H1 (cell line): ENCODE measurements around the gene CALML4. TPM values are rescaled to one million over a fixed set of nuclear protein-coding genes. Genes with fewer than 3 reads are reported as not detected.

Source experiments
- CTCF ChIA-PET: fragments of 300-600 bp; sonication (Branson Sonifier 250); formaldehyde crosslinking; loops from one replicate; lab custom pipeline; 2021; ENCODE audit not compliant: partially characterized antibody; lab: Charles Lee
- POLR2A ChIA-PET: fragments of 300-600 bp; sonication (Branson Sonifier 250); formaldehyde crosslinking; loops from one replicate; lab custom pipeline; 2021; ENCODE audit warnings: inconsistent platforms; ENCODE audit not compliant: partially characterized antibody; lab: Charles Lee
- DNase-seq, 2 experiments: peaks; one replicate each; pipeline versions ENCODE4 v3.0.0 to v3.0.0-alpha.2; 2010 to 2022; ENCODE audit warnings: low spot score in 2 of 2, low read depth in 1 of 2, mixed read lengths in 1 of 2
- FAIRE-seq: peaks from 2 replicates; lab custom pipeline; 2011; peaks lifted over from hg19 to GRCh38; lab: Jason Lieb, UNC
- H2AFZ ChIP-seq: 2 replicates; pipeline ENCODE4 v1.8.1; 2012; ENCODE audit warnings: low read length, inconsistent platforms
- H2AK5ac ChIP-seq: 2 replicates; pipeline ENCODE4 v1.6.1; 2013; ENCODE audit warnings: low read depth, low read length
- H2BK120ac ChIP-seq: replicated peaks from 2 replicates; pipeline ENCODE3; 2013; ENCODE audit warnings: low read depth, low read length, inconsistent platforms
- H2BK12ac ChIP-seq: 2 replicates; pipeline ENCODE4 v1.6.1; 2013; ENCODE audit warnings: low read depth, low read length
- H2BK15ac ChIP-seq: 2 replicates; pipeline ENCODE4 v1.6.1; 2013; ENCODE audit warnings: low read length
- H2BK20ac ChIP-seq: 2 replicates; pipeline ENCODE4 v1.6.1; 2013; ENCODE audit warnings: low read length
- H2BK5ac ChIP-seq: 2 replicates; pipeline ENCODE4 v1.6.1; 2013; ENCODE audit warnings: low read depth, low read length
- H3K14ac ChIP-seq: 2 replicates; pipeline ENCODE4 v1.6.1; 2013; ENCODE audit warnings: inconsistent platforms; ENCODE audit not compliant: insufficient read length
- H3K18ac ChIP-seq: 2 replicates; pipeline ENCODE4 v1.6.1; 2013; ENCODE audit warnings: low read length; ENCODE audit errors: extremely low read depth
- H3K23ac ChIP-seq: 2 replicates; pipeline ENCODE4 v1.6.1; 2013; ENCODE audit warnings: inconsistent platforms; ENCODE audit not compliant: insufficient read length
- H3K23me2 ChIP-seq: 2 replicates; pipeline ENCODE4 v1.6.1; 2013; ENCODE audit warnings: low read depth, low read length
- H3K27ac ChIP-seq: 2 replicates; pipeline ENCODE4 v1.6.1; 2011; ENCODE audit warnings: low read depth, low read length, inconsistent platforms
- H3K27me3 ChIP-seq, 4 experiments: replicated peaks in 1 of 4; 1 replicate in 1 of 4; 2 replicates in 3 of 4; pipeline versions ENCODE4 v1.6.1 to v1.8.1; 2011 to 2013; ENCODE audit warnings: low read length in 3 of 4, mild to moderate bottlenecking in 3 of 4, inconsistent platforms in 2 of 4, mixed read lengths in 2 of 4, moderate library complexity in 1 of 4; ENCODE audit not compliant: control insufficient read depth in 3 of 4, insufficient read depth in 3 of 4; ENCODE audit errors: extremely low read depth in 1 of 4
- H3K36me3 ChIP-seq, 4 experiments: 2 replicates each; pipeline versions ENCODE4 v1.6.1 to v1.8.1; 2011 to 2013; ENCODE audit warnings: mild to moderate bottlenecking in 4 of 4, low read length in 3 of 4, moderate library complexity in 2 of 4, control low read depth in 1 of 4, inconsistent platforms in 1 of 4; ENCODE audit not compliant: insufficient read depth in 4 of 4, control insufficient read depth in 2 of 4
- H3K4ac ChIP-seq: replicated peaks from 2 replicates; pipeline ENCODE3; 2013; ENCODE audit warnings: low read length, low read depth, mixed read lengths, inconsistent platforms; ENCODE audit not compliant: insufficient read length
- H3K4me1 ChIP-seq, 4 experiments: replicated peaks in 1 of 4; 1 replicate in 1 of 4; 2 replicates in 3 of 4; pipeline versions ENCODE4 v1.6.1 to v1.8.1; 2011 to 2013; ENCODE audit warnings: low read length in 3 of 4, inconsistent platforms in 2 of 4, mixed read lengths in 1 of 4; ENCODE audit not compliant: insufficient read depth in 4 of 4, control insufficient read depth in 3 of 4
- H3K4me2 ChIP-seq, 2 experiments: 2 replicates each; pipeline versions ENCODE4 v1.6.1 to v1.8.1; 2011 to 2013; ENCODE audit warnings: low read depth in 2 of 2, low read length in 2 of 2, control low read depth in 1 of 2, inconsistent platforms in 1 of 2, mild to moderate bottlenecking in 1 of 2; ENCODE audit not compliant: insufficient read depth in 1 of 2
- H3K4me3 ChIP-seq, 4 experiments: fragments of 200-600, 300-600 bp in 1 of 4; sonication (generic), shearing (Covaris generic), sonication (Bioruptor Twin) in 1 of 4; 2 replicates each; pipeline versions ENCODE4 v1.5.1 to v1.8.1; 2011 to 2016; ENCODE audit warnings: low read length in 4 of 4, low read depth in 3 of 4, control low read depth in 2 of 4, inconsistent platforms in 2 of 4, mild to moderate bottlenecking in 2 of 4, mixed read lengths in 1 of 4, moderate library complexity in 1 of 4; ENCODE audit not compliant: insufficient read depth in 2 of 4; ENCODE audit errors: extremely low read depth in 1 of 4
- H3K56ac ChIP-seq: replicated peaks from 2 replicates; pipeline ENCODE3; 2013; ENCODE audit warnings: low read depth, mild to moderate bottlenecking, mixed read lengths, low read length, inconsistent platforms; ENCODE audit not compliant: insufficient read length
- H3K79me1 ChIP-seq: 2 replicates; pipeline ENCODE4 v1.6.1; 2013; ENCODE audit warnings: low read depth, low read length, control low read depth
- H3K79me2 ChIP-seq, 2 experiments: 2 replicates each; pipeline versions ENCODE4 v1.6.1 to v1.8.1; 2012 to 2013; ENCODE audit warnings: low read length in 2 of 2, mild to moderate bottlenecking in 2 of 2, inconsistent platforms in 1 of 2; ENCODE audit not compliant: insufficient read depth in 2 of 2, control insufficient read depth in 1 of 2
- H3K9ac ChIP-seq, 4 experiments: replicated peaks in 1 of 4; 1 replicate in 1 of 4; 2 replicates in 3 of 4; pipeline versions ENCODE4 v1.6.1 to v1.8.1; 2011 to 2013; ENCODE audit warnings: low read depth in 3 of 4, low read length in 3 of 4, control low read depth in 2 of 4, mild to moderate bottlenecking in 2 of 4, moderate library complexity in 2 of 4, inconsistent platforms in 1 of 4; ENCODE audit errors: extremely low read depth in 1 of 4
- H3K9me3 ChIP-seq, 2 experiments: 2 replicates each; pipeline versions ENCODE4 v1.6.1 to v1.8.1; 2012 to 2013; ENCODE audit warnings: mild to moderate bottlenecking in 2 of 2, moderate library complexity in 2 of 2, control low read depth in 1 of 2, inconsistent platforms in 1 of 2, low read depth in 1 of 2, low read length in 1 of 2, mixed read lengths in 1 of 2; ENCODE audit not compliant: insufficient read depth in 2 of 2
- H4K20me1 ChIP-seq, 2 experiments: replicated peaks in 1 of 2; 2 replicates each; pipeline versions ENCODE3 to v1.8.1; 2011 to 2013; ENCODE audit warnings: inconsistent platforms in 2 of 2, low read length in 2 of 2, mild to moderate bottlenecking in 1 of 2; ENCODE audit not compliant: insufficient read depth in 2 of 2, control insufficient read depth in 1 of 2
- H4K5ac ChIP-seq: 2 replicates; pipeline ENCODE4 v1.6.1; 2013; ENCODE audit warnings: low read length, low read depth, mixed read lengths, inconsistent platforms; ENCODE audit not compliant: insufficient read length
- H4K8ac ChIP-seq: 2 replicates; pipeline ENCODE4 v1.8.0; 2013; ENCODE audit warnings: mild to moderate bottlenecking, moderate library complexity, low read length, inconsistent platforms; ENCODE audit not compliant: insufficient read depth; ENCODE audit errors: extremely low read depth
- H4K91ac ChIP-seq: replicated peaks from 2 replicates; pipeline ENCODE3; 2013; ENCODE audit warnings: low read length, mixed read lengths, inconsistent platforms; ENCODE audit not compliant: insufficient read length
- POLR2AphosphoS5 ChIP-seq: IDR thresholded peaks from 2 replicates; pipeline ENCODE4 v1.6.1; 2011; ENCODE audit warnings: low read depth, low read length
- TEAD4 ChIP-seq: IDR thresholded peaks from 2 replicates; pipeline ENCODE4 v1.6.1; 2012; ENCODE audit warnings: low read depth, low read length, inconsistent platforms, mixed read lengths
- whole genome bisulfite sequencing, 2 experiments: shearing (Covaris generic) in 1 of 2; methylation state at CpG; one replicate each; pipeline versions ENCODE4 v1.1.6 to v1.1.7; 2013 to 2015; ENCODE audit warnings: low lambda C conversion rate in 2 of 2, mixed read lengths in 2 of 2, inconsistent platforms in 1 of 2, low coverage in 1 of 2, missing lambda C conversion rate in 1 of 2; ENCODE audit not compliant: insufficient replicate concordance in 2 of 2, insufficient coverage in 1 of 2, insufficient read length in 1 of 2; ENCODE audit errors: extremely low coverage in 1 of 2, missing lambda C conversion rate in 1 of 2; 5-methylcytosine and 5-hydroxymethylcytosine counted together
- polyA plus RNA-seq, 7 experiments: library from polyadenylated mRNA; depleted of rRNA in 3 of 7; stranded (reverse) in 5 of 7; unstranded in 2 of 7; fragments of >200 nt in 5 of 7; fragments of 200-250 nt in 2 of 7; gene quantifications; 1 replicate in 5 of 7; 2 replicates in 1 of 7; 4 replicates in 1 of 7; pipeline versions ENCODE4 v1.2.1 to v1.2.3, GENCODE V29; 2011 to 2013; ENCODE audit warnings: missing spikeins in 2 of 7, mixed read lengths in 2 of 7
- total RNA-seq: library from RNA; stranded (reverse); fragmentation: NEBNext Ultra II Directional; extraction: Animal tissue kit (Norgen Biotek cat#: 25700); gene quantifications from 2 replicates; pipeline ENCODE4 v1.2.1, GENCODE V29; 2021

The CALML4 gene
- total and polyA plus RNA-seq, 2 of the 8 experiments (the other 6 are each of a cell fraction or from before 2014, with no cell fraction given): 3.8 to 12.5 TPM

GRCh38 chr15:68207176-68207935, 2.2 kb upstream of the CALML4 start:
- no peak for DNase-seq
- peak overlapping the region; percentile 46; the same call in 1 of the 2 replicates for H4K8ac ChIP-seq
- no peak for FAIRE-seq
- H3K27me3 ChIP-seq: no peaks in the 10 kb centered on the region
- H3K9ac ChIP-seq: no peak overlapping the region
- H3K27ac ChIP-seq: no peak overlapping the region
- H4K91ac ChIP-seq: no peak overlapping the region
- peaks cover 2 to 39% (median 20%) of the 10 kb centered on the region in 4 experiments for H3K4me1 ChIP-seq
- peak; percentile 56 for TF ChIP-seq TEAD4
- TF ChIP-seq POLR2AphosphoS5: no peak
- H3K36me3 ChIP-seq: no peaks in the 10 kb centered on the region; a peak in 1 of 8 replicates
- no peak overlapping the region for H2BK120ac ChIP-seq
- H3K4me3 ChIP-seq: no peak overlapping the region
- H3K79me1 ChIP-seq: peaks cover 5% of the 10 kb centered on the region; the same call in 1 of the 2 replicates
- no peak overlapping the region; the same call in 1 of the 2 replicates for H3K18ac ChIP-seq
- no peak overlapping the region for H3K4me2 ChIP-seq
- no peak overlapping the region for H2BK12ac ChIP-seq
- no peak overlapping the region for H2BK20ac ChIP-seq
- H3K56ac ChIP-seq: no peak overlapping the region
- H3K23ac ChIP-seq: no peak overlapping the region
- H4K5ac ChIP-seq: no peak overlapping the region
- CTCF ChIA-PET: interaction anchor here (0.7 to 4.3 kb wide), 2 partner anchors 12 to 272 kb away, joined by 4 to 36 read pairs; no protein-coding TSS in a partner anchor
- H2AFZ ChIP-seq: no peak overlapping the region
- POLR2A ChIA-PET: interaction anchor here (0.6 to 3.1 kb wide), 3 partner anchors 12 to 46 kb away, joined by 3 to 20 read pairs (median 4); partner anchors contain the start of gene CLN6
- H3K4ac ChIP-seq: no peak overlapping the region
- 81% methylated on average over 12 of the region's 12 CpGs; no CpG with 5 or more reads in 1 of the 2 experiments for WGBS, 2 experiments
- peaks cover 10 to 30% of the 10 kb centered on the region in 2 experiments for H4K20me1 ChIP-seq
- H3K9me3 ChIP-seq: no peaks in the 10 kb centered on the region
- H2BK15ac ChIP-seq: no peak overlapping the region
- H3K79me2 ChIP-seq: peaks cover 0 to 18% of the 10 kb centered on the region in 2 experiments; a peak in 1 of 4 replicates
- H3K23me2 ChIP-seq: no peaks in the 10 kb centered on the region
- peak overlapping the region; percentile 69; the same call in 1 of the 2 replicates for H2BK5ac ChIP-seq
- no peak overlapping the region for H3K14ac ChIP-seq
- no peak overlapping the region for H2AK5ac ChIP-seq
